Measurements from ENCODE around the gene GGA2.

DNA sequence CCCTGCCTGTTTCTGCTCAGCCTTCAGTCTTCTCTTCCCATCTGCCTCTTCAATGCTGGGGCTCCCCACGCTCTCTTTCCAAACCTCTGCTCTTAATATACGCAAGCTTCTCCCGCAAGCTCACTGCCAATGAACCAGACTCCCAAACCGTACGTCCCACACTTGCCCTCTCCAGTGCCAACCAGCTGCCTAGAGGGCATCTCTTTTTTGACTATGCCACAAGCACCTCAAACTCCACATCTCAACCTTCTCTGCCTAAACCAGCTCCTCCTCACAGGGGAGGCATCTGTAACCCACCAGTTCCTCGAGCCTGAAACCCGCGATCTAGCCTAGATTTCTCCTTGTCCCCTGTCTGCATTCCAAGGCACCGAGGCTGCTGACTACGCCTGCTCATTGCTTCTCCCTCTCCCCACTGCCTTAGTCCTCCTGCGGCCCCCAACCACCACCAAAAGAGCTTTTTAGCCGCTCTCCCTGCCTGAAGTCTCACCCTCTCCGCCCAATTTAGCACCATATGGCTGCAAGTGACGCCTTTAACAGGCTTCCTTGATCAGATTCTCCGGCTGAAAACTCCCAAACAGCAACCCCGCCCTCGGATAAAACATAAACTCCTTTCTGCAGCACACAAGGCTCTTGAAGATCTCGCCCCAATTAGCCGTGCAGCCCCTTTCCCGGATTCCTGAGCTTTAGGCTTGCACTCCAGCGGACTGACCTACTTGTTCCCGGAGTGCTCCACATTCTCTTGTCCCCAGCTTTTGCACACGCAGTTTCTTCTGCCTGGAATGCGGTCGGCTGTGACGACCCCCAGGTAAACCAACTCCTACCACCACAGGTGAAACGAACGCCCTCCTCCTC, 1.5 kb downstream of the GGA2 start:
- no peak for TF ChIP-seq EZH2 (IDR thresholded peaks at IDR 0.05; ENCODE audit: low read length, unreplicated experiment)
- TF ChIP-seq, protein P1, sequence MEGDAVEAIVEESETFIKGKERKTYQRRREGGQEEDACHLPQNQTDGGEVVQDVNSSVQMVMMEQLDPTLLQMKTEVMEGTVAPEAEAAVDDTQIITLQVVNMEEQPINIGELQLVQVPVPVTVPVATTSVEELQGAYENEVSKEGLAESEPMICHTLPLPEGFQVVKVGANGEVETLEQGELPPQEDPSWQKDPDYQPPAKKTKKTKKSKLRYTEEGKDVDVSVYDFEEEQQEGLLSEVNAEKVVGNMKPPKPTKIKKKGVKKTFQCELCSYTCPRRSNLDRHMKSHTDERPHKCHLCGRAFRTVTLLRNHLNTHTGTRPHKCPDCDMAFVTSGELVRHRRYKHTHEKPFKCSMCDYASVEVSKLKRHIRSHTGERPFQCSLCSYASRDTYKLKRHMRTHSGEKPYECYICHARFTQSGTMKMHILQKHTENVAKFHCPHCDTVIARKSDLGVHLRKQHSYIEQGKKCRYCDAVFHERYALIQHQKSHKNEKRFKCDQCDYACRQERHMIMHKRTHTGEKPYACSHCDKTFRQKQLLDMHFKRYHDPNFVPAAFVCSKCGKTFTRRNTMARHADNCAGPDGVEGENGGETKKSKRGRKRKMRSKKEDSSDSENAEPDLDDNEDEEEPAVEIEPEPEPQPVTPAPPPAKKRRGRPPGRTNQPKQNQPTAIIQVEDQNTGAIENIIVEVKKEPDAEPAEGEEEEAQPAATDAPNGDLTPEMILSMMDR (conservative IDR thresholded peaks at IDR 0.05; ENCODE audit: low read depth, low read length) = no peak
- no peak for TF ChIP-seq EZH2phosphoT487 (IDR thresholded peaks at IDR 0.05; ENCODE audit: borderline replicate concordance, low read length)
